Pulmonary artery endothelial cell (primary cell): Measurements from ENCODE around the gene GNAL. TPM values are rescaled to one million over a fixed set of nuclear protein-coding genes. Genes with fewer than 3 reads are reported as not detected.
"Not testable (repeated sequence)": the region's sequence is repeated elsewhere in the genome, so short reads cannot be mapped to it uniquely, and the experiment has no call there.

Experiments
- DNase-seq: peaks from one replicate; pipeline ENCODE4 v3.0.0-alpha.2; 2011; ENCODE audit warnings: low read depth, low spot score
- total RNA-seq: library from RNA; depleted of rRNA; stranded (reverse); fragments of >200 nt; gene quantifications from 2 replicates; pipeline ENCODE4 v1.2.3, GENCODE V29; 2014

Gene GNAL
- total RNA-seq, 1 donor from 2014 or later, result 0.46 TPM

DNA sequence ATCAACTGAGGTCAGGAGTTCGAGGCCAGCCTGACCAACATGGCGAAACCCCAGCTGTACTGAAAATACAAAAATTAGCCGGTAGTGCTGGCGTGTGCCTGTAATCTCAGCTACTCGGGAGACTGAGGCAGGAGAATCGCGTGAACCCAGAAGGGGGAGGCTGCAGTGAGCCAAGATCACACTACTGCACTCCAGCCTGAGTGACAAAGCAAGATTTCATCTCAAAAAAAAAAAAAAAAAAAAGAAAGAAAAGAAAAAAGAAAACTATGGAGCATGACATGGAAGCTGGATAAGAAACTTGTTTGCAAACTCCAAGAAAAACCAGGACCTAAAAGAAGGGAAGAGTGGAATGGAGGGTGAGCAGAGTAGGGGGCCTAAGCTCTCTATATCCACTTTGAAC is 160.2 kb downstream of the GNAL start:
- DNase-seq, result no peak

DNA sequence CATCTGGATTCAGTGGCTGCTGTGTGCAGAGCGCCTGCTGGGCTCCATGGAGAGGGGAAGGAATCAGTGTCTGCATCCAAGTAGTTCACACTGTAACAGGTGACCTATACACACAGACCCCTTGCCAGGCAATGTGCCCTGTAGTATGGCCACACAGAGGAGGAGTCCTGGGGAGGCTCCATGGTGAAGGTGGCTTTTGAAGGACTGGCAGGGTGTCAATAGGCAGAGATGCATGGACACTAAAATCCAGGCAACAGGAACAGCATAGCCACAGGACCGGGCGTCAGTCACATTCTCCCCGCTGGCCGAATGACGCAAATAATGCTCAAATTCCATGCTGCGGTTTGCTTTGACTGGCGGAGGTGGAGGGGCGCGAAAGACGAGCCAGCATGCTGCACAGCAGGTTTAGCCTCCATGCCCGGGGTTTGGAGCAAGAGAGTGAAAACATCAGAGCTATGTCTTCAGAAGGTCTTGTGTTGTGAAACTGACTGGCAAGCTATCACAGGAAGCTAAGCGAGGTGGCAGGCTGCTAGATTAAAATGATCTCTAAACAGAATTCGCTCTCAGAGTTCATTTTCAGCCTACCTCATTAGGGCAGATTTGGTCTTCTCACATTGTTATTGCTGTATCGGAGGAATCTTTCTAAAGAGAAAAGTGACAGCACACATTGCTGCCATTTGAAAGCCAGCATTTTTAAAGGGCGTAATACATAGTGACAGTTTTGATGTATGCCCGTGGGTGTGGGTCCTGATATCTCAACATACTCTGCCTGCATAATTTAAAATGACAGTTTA is 161.0 kb downstream of the GNAL start:
- DNase-seq, result no peak

DNA sequence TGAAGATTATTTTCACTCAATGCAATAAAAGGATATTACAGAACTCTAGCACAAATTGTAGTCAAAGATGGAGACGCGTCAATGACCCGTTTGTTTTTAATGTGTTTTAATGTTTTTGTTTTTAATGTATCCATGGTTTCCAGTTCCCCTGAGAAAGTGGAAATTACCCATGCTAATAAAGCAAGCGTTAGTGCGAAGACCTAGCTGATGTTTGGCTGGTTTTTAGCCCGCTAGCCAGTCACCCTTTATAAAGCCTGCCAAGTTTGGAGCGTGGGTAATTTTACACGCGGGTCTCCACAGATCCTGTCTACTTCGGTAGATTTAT is 161.7 kb downstream of the GNAL start:
- peak; percentile 30 for DNase-seq

DNA sequence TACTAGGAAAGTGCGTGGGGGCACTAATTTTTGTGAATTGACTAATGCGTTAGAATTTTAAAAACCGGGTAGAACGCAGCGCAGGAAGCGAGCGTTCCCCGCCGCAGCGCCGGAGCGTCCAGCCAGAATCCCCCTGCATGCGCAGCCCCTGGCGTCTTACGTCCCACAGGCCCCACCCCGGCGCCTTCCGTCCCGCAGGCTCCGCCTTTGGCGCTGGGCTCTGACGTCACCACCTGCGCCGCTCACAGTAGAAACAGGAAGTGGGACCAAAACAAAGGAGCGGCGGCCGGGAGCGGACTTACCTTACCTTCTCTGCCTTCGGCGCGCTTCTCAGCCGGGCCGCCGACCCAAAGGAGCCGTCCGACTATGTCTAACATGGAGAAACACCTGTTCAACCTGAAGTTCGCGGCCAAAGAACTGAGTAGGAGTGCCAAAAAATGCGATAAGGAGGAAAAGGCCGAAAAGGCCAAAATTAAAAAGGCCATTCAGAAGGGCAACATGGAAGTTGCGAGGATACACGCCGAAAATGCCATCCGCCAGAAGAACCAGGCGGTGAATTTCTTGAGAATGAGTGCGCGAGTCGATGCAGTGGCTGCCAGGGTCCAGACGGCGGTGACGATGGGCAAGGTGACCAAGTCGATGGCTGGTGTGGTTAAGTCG is 162.2 kb downstream of the GNAL start, which contains the start of gene CHMP1B:
CHMP1B (plus strand) TSS at position 268 of the 660 bp plus-strand sequence; CDS start at position 367, 99 bp downstream.
- DNase-seq, result peak; percentile 90

DNA sequence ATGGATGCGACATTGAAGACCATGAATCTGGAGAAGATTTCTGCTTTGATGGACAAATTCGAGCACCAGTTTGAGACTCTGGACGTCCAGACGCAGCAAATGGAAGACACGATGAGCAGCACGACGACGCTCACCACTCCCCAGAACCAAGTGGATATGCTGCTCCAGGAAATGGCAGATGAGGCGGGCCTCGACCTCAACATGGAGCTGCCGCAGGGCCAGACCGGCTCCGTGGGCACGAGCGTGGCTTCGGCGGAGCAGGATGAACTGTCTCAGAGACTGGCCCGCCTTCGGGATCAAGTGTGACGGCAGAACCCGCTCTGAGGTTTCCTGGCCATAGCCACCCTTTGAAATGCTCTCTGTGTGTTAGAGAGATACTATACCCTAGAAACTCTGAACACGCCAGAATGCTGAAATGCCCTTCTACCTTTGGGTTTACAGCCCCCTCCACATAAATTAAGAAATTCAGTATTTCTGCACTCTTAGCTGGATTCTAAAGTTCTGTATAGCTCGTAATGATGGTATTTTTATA is 162.8 kb downstream of the GNAL start:
- no peak for DNase-seq

DNA sequence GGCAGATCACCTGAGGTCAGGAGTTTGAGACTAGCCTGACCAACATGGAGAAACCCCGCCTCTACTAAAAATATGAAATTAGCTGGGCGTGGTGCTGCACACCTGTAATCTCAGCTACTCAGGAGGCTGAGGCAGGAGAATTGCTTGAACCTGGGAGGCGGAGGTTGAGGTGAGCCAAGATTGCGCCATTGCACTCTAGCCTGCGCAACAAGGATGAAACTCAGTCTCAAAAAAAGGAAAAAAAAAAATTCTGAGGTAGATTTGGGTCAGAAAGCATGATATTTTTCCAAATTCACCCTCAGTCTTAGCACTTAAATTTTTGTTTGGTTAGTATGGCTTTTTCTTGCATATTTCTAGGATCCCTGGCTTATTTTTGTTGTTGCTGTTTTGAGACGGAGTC is 165.5 kb downstream of the GNAL start:
- not testable (repeated sequence) for DNase-seq

DNA sequence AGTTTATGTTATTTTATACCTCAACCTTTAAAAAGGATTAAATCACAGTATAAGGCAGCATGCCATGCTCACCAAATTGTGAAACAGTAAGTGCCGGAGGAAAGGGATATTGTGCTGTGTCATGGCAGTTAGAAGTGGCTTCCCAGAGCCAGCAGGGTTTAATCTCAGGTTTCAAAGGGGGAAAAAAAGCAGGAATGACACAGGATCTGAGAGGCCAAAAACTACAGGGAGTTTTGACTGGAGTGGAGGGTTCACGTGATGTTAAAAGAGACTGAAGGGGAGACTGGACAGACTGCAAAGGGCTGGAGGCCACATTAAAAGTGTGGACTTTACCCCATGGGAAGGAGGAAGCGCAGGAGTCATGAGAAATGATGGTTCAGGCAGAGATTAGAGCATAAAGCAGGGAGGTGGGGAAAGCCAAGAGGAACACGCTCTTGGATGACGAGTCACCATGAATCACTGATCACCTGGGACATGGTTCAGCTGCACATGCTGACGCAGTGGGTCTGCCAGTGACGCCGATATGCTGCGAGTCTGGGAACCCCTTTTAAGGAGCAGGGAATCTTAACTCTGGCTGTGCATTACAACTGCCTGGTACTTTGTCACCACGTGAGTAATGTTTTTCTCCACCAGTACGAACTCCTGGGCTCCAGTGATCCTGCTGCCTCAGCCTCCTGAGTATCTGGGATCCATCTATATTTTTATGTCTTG is 168.3 kb downstream of the GNAL start:
- DNase-seq, result peak; percentile 80

- DNase-seq, result no peak
Observed at GRCh38 chr18:11859282-11859830, 170.3 kb downstream of the GNAL start.

DNA sequence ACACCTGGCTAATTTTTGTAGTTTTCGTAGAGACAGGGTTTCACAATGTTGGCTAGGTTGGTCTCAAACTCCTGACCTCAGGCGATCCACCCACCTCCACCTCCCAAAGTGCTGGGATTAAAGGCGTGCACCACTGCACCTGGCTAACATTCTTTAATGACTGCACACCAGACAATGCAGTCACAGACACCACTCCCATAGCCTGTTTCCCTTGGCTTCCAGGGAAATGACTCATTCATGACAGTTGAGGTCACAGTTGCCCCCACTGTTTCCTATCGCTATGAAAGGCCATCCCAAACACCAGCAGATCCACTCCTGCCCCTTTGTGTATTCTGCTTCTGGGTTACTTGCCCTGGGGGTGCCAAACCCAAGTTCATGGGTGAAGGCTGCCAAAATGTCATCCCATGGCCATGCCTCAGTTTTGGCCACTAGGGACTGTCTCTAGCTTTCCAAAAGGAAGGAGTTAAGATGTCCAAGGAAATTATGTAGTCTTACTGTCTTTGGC is 170.9 kb downstream of the GNAL start:
- DNase-seq, result peak; percentile 52

DNA sequence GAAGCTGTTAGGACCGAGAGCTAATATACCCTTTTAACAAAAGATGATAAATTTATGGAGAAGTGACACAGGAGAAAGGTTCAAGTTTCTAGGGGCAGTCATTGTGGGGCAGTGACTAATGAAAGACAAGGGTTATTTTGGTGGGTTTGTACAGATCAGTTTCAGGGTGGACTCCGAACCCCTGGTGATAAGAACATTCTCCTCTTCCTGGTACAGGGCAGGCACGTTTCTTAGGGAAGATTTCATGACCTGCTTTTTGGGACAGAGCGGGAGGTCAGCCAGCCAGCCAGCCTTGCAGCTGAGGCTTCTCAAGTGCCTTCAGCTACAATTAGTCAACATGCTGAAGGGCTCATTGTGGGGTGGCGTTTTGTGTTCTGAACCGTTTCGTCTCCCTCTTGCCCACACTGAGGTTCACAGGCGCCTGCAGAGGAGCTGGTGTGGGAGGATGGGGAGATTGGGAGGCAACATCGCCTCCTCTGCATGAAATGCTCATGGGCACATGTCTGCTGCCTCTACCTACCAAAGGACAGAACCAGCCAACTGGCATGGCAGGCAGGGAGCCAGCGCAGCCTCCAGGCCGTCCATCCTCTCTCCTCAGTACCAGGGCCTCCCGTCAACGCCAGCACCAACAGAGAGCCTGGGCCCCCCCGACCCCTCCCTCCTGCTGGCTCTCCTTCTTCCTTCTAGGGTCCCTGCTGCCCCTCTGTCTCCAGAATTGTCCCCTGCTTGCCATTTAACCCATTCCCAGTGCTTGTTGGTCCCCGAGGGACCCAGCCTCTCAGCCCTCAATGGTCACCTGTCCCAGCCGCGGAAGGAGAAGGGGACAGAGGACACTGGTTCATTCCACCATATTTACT is 171.8 kb downstream of the GNAL start:
- no peak for DNase-seq

DNA sequence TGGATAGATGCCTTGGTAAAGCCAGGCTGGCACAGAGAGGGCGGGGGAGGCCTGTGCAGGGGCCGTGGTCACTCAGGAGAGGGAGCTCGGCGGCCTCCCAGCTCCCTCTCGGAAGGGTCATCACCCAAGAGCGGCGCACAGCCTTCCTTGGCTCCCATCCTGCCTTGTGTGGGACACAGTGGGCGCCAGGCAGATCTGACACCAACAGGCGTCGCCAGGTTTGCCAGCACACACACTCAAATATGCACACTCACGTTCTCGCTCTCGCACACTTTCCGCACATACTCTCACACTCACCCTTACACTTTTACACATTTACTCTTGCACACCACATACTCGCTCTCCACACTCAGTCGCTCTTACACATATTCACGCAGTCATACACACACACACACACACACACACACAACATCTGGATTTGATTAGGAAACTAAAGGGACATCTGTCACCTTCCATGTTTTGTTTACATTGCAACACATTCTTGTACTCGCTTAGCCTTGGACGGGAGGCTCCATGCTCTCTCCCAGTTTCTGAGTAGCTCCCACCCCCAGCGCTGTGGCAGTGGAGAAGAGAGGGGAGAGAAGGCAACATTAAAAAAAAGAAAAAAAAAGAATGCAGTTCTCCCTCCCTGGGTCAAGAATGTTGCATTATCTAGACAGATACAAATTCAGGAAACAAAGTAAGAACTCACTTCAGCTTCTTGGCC is 172.7 kb downstream of the GNAL start:
- no peak for DNase-seq

DNA sequence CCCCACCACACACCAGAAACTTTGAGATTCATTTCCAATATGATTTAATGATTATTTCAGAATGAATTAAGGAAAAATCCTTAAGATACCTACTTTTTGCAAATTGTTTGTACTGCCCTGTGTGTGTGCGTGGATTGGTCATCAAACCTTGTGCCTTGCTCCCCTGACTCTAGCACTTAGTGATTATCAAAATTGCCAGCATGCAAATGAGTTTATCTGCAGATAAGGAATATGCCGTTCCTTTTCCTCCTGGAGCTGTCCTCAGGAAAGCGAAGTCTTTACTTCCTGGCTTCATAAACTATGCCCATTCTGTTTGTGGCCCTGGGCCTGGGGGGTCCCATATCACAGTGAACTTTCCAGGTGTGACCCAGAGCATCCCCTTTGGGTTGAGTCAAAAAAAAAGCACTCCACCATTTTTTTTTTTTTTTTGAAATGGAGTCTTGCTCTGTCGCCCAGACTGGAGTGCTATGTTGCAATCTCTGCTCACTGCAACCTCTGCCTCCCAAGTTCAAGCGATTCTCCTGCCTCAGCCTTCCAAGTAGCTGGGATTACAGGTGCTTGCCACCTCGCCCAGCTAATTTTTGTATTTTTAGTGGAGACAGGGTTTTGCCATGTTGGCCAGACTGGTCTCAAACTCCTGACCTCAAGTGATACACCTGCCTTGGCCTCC is 173.5 kb downstream of the GNAL start:
- DNase-seq, result no peak

DNA sequence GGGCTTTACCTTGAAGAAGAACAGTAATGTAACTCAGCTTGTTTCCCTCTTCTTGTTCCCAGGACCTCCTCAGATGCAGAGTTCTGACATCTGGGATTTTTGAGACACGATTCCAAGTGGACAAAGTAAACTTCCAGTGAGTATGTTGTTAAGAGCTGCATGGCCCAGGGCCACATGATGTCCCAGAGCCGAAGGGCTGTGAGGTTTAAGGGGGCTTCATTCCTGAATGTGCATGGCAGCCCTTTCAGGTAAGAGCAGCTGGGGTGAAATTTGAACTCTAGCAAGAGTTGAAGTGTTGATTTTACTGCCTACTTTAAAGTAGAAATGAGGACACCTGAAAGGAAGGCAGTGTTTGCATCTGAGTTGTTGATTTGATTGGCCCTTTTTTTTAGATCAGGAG is 175.4 kb downstream of the GNAL start:
- DNase-seq, result no peak

- DNase-seq, result no peak
Observed at GRCh38 chr18:11865071-11865470, 176.0 kb downstream of the GNAL start.

- DNase-seq, result no peak
Observed at GRCh38 chr18:11866329-11866728, 177.3 kb downstream of the GNAL start.

- DNase-seq, result no peak
Observed at GRCh38 chr18:11866764-11867163, 177.7 kb downstream of the GNAL start.

- no peak for DNase-seq
Observed at GRCh38 chr18:11868230-11868629, 179.2 kb downstream of the GNAL start.

GRCh38 chr18:11871501-11871900 is 182.4 kb downstream of the GNAL start:
- DNase-seq, result no peak

DNA sequence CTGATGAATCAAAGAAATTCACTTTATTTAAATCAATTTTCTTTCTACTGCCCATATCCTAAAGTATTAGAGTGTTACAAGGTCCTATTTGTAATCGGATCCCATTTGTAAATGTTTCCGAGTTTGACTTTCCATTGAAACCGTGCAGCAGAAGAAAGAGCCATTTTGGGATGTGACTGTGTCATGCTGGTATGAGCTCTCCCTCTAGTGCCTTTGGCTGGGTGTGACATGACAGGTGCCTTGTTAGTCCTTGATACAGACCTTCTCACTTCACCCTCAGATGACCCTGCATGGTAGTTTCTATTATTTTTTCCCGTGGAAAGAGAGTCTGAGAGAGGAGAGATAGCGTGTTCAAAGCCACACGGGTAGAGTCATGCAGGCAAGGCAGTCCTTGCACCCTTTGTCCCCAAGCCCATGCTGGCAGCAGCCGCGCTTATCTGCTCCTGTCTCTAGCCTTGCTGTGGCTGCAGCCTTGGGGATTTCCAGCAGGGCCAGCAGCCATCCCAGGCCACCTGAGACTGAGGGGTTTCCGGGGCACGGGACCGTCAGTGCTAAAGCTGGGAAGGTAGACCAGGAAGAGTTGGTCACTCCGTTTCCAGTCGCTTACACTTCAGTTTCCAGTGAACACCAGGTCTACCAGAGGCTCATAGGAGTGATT is 183.5 kb downstream of the GNAL start:
- DNase-seq, result no peak
